Neural cell (in vitro differentiated cells): ENCODE results near the gene AMPD2. TPM values are rescaled to one million over a fixed set of nuclear protein-coding genes. Genes with fewer than 3 reads are reported as not detected.

Experiments used
- H2AFZ ChIP-seq: fragments of 200-600, 300-800 bp; sonication (generic), shearing (Covaris generic); 2 replicates; pipeline ENCODE4 v1.6.0; 2014; ENCODE audit warnings: low read depth, mild to moderate bottlenecking, antibody characterized with exemption, low read length, moderate library complexity
- H3F3A ChIP-seq: fragments of 200-600 bp; shearing (Covaris generic); 2 replicates; pipeline ENCODE4 v1.6.1; 2016; ENCODE audit warnings: mild to moderate bottlenecking, moderate library complexity, mixed read lengths, antibody characterized with exemption, low read length; ENCODE audit not compliant: insufficient read depth, poor library complexity, severe bottlenecking
- H3K27ac ChIP-seq: fragments of 200-600, 300-800 bp; sonication (generic), shearing (Covaris generic); 2 replicates; pipeline ENCODE4 v1.5.1; 2014; ENCODE audit warnings: mild to moderate bottlenecking, low read length, moderate library complexity
- H3K27me3 ChIP-seq: fragments of 300-800, 200-600 bp; sonication (generic), shearing (Covaris generic); 2 replicates; pipeline ENCODE4 v1.6.0; 2014; ENCODE audit warnings: mild to moderate bottlenecking, low read depth, low read length, moderate library complexity; ENCODE audit not compliant: insufficient read depth
- H3K36me3 ChIP-seq: fragments of 300-800, 200-600 bp; sonication (generic), shearing (Covaris generic); 2 replicates; pipeline ENCODE4 v1.5.1; 2014; ENCODE audit warnings: mild to moderate bottlenecking, antibody characterized with exemption, low read length, moderate library complexity; ENCODE audit not compliant: insufficient read depth
- H3K4me2 ChIP-seq: fragments of 300-800, 200-600 bp; sonication (generic), shearing (Covaris generic); 2 replicates; pipeline ENCODE4 v1.6.0; 2014; ENCODE audit warnings: mild to moderate bottlenecking, low read length
- H3K4me3 ChIP-seq: fragments of 300-800, 200-600 bp; sonication (generic), shearing (Covaris generic); 2 replicates; pipeline ENCODE4 v1.5.1; 2014; ENCODE audit warnings: mild to moderate bottlenecking, low read length, moderate library complexity
- H3K79me2 ChIP-seq: fragments of 200-600 bp; shearing (Covaris generic); replicated peaks from 2 replicates; pipeline ENCODE4 v1.6.0; 2014; ENCODE audit warnings: mild to moderate bottlenecking, low read length, moderate library complexity; ENCODE audit not compliant: insufficient read depth
- H3K9ac ChIP-seq: fragments of 300-800, 200-600 bp; sonication (generic), shearing (Covaris generic); 2 replicates; pipeline ENCODE4 v1.6.1; 2016; ENCODE audit warnings: mild to moderate bottlenecking, low read length, mixed read lengths
- H3K9me2 ChIP-seq: fragments of 200-600 bp; shearing (Covaris generic); 2 replicates; pipeline ENCODE4 v1.6.1; 2016; ENCODE audit warnings: mild to moderate bottlenecking, low read length, mixed read lengths; ENCODE audit not compliant: insufficient read depth
- H3K9me3 ChIP-seq: fragments of 200-600, 300-800 bp; sonication (generic), shearing (Covaris generic); 2 replicates; pipeline ENCODE4 v1.6.1; 2016; ENCODE audit warnings: mild to moderate bottlenecking, mixed run types, low read length, moderate library complexity, mixed read lengths
- H4K20me1 ChIP-seq: fragments of 200-600 bp; shearing (Covaris generic); 2 replicates; pipeline ENCODE4 v1.6.1; 2016; ENCODE audit warnings: mild to moderate bottlenecking, mixed run types; ENCODE audit not compliant: insufficient read depth
- CTCF ChIP-seq: fragments of 450-650 bp; IDR thresholded peaks from 2 replicates; pipeline ENCODE4 v1.5.1; 2014; ENCODE audit warnings: antibody characterized with exemption, mild to moderate bottlenecking, moderate library complexity; ENCODE audit not compliant: poor library complexity, severe bottlenecking
- EP300 ChIP-seq: fragments of 450-650 bp; conservative IDR thresholded peaks from 2 replicates; pipeline ENCODE4 v1.6.1; 2014; ENCODE audit warnings: antibody characterized with exemption, mild to moderate bottlenecking, moderate library complexity; ENCODE audit not compliant: poor library complexity, severe bottlenecking
- EZH2 ChIP-seq: fragments of 200-600, 300-800 bp; shearing (Covaris generic), sonication (generic); IDR thresholded peaks from 2 replicates; pipeline ENCODE4 v1.6.1; 2014; ENCODE audit warnings: antibody characterized with exemption, low read length, borderline replicate concordance, mild to moderate bottlenecking; ENCODE audit not compliant: insufficient read depth, poor library complexity, severe bottlenecking
- MXI1 ChIP-seq: fragments of 450-650 bp; conservative IDR thresholded peaks from 2 replicates; pipeline ENCODE4 v1.6.1; 2014; ENCODE audit warnings: antibody characterized with exemption, mild to moderate bottlenecking; ENCODE audit not compliant: poor library complexity, severe bottlenecking
- POLR2AphosphoS5 ChIP-seq: IDR thresholded peaks from 2 replicates; pipeline ENCODE4 v1.6.1; 2012
- RAD21 ChIP-seq: fragments of 450-650 bp; conservative IDR thresholded peaks from 2 replicates; pipeline ENCODE4 v1.6.1; 2014; ENCODE audit warnings: antibody characterized with exemption, mild to moderate bottlenecking, moderate library complexity
- REST ChIP-seq: IDR thresholded peaks from 2 replicates; pipeline ENCODE4 v1.6.1; 2012; ENCODE audit warnings: borderline replicate concordance
- SMC3 ChIP-seq: fragments of 450-650 bp; conservative IDR thresholded peaks from 2 replicates; pipeline ENCODE4 v1.6.1; 2014; ENCODE audit warnings: antibody characterized with exemption, mild to moderate bottlenecking, moderate library complexity; ENCODE audit not compliant: poor library complexity
- TAF1 ChIP-seq: IDR thresholded peaks from 2 replicates; pipeline ENCODE4 v1.6.1; 2012; ENCODE audit warnings: low read depth
- polyA plus RNA-seq: library from polyadenylated mRNA; depleted of rRNA; stranded (reverse); fragments of >200 nt; gene quantifications from 2 replicates; pipeline ENCODE4 v1.2.3, GENCODE V29; 2014

AMPD2 gene
- polyA plus RNA-seq, 1 donor from 2014 or later: 104 TPM

GRCh38 chr1:109629372-109630030 is 9.9 kb downstream of the AMPD2 start:
- Histone ChIP-seq H3K36me3 (no peaks in the 10 kb centered on the region), H4K20me1 (no peaks in the 10 kb centered on the region)
- no peak for TF ChIP-seq MXI1
- TF ChIP-seq SMC3: no peak
- TF ChIP-seq CTCF: no peak
- TF ChIP-seq REST: no peak
- no peak for TF ChIP-seq RAD21
- TF ChIP-seq EP300: no peak
- TF ChIP-seq EZH2: no peak
- TF ChIP-seq TAF1: no peak
- no peak for TF ChIP-seq POLR2AphosphoS5

GRCh38 chr1:109630081-109630897 is 10.7 kb downstream of the AMPD2 start:
- no peaks in the 10 kb centered on the region for H3K79me2 ChIP-seq
- H3K4me2 ChIP-seq: no peak overlapping the region
- no peak overlapping the region for H3K9ac ChIP-seq
- H3K4me3 ChIP-seq: no peak overlapping the region
- H3F3A ChIP-seq: no peaks in the 10 kb centered on the region
- H4K20me1 ChIP-seq: no peaks in the 10 kb centered on the region
- no peaks in the 10 kb centered on the region for H3K9me2 ChIP-seq
- no peaks in the 10 kb centered on the region for H3K27me3 ChIP-seq
- H3K36me3 ChIP-seq: no peaks in the 10 kb centered on the region
- TF ChIP-seq MXI1 (no peak), POLR2AphosphoS5 (no peak), EP300 (no peak), CTCF (no peak), EZH2 (no peak)
- H3K27ac ChIP-seq: no peak overlapping the region
- no peaks in the 10 kb centered on the region for H3K9me3 ChIP-seq
- H2AFZ ChIP-seq: no peak overlapping the region

More at GRCh38 chr1:109629372-109630030, 9.9 kb downstream of the AMPD2 start:
- Histone ChIP-seq H3K4me2 (no peak overlapping the region), H3K9me2 (no peaks in the 10 kb centered on the region), H3K27ac (no peak overlapping the region), H3K9me3 (no peaks in the 10 kb centered on the region), H3K79me2 (no peaks in the 10 kb centered on the region), H2AFZ (no peak overlapping the region), H3F3A (no peaks in the 10 kb centered on the region), H3K9ac (no peak overlapping the region), H3K4me3 (no peak overlapping the region), H3K27me3 (no peaks in the 10 kb centered on the region)
